PFSK-1 (cell line): ENCODE measurements around the gene ZNF564.

Experiments
- FOXP2 ChIP-seq: optimal IDR thresholded peaks from 2 replicates; pipeline ENCODE3; 2011; ENCODE audit warnings: borderline replicate concordance, control low read depth, inconsistent platforms; ENCODE audit not compliant: insufficient read depth; ENCODE audit errors: extremely low read length, extremely low read depth
- POLR2AphosphoS5 ChIP-seq: IDR thresholded peaks from 2 replicates; pipeline ENCODE4 v1.6.1; 2012; ENCODE audit warnings: low read depth, mild to moderate bottlenecking, control low read depth, low read length, moderate library complexity
- REST ChIP-seq, 2 experiments: IDR thresholded peaks; 2 replicates each; pipeline versions ENCODE4 v1.6.1 to v1.8.0; 2011 to 2012; ENCODE audit warnings: low read depth in 2 of 2, low read length in 2 of 2, control low read depth in 1 of 2, inconsistent platforms in 1 of 2, mild to moderate bottlenecking in 1 of 2, moderate library complexity in 1 of 2; ENCODE audit not compliant: insufficient read depth in 1 of 2
- SIN3A ChIP-seq: IDR thresholded peaks from 2 replicates; pipeline ENCODE4 v1.6.1; 2012; ENCODE audit warnings: mild to moderate bottlenecking, low read length, moderate library complexity, borderline replicate concordance; ENCODE audit not compliant: insufficient read depth
- TAF1 ChIP-seq: IDR thresholded peaks from 2 replicates; pipeline ENCODE4 v1.6.1; 2012; ENCODE audit warnings: low read length, control low read depth, borderline replicate concordance; ENCODE audit not compliant: insufficient read depth

ZNF564 gene

GRCh38 chr19:12580180-12580694, 29.0 kb upstream of the ZNF564 start:
- TF ChIP-seq FOXP2 = no peak
- no peak for TF ChIP-seq POLR2AphosphoS5
- TF ChIP-seq SIN3A = no peak
- TF ChIP-seq TAF1 = no peak
- TF ChIP-seq REST (IDR thresholded peaks at IDR 0.05; ENCODE audit: insufficient read depth in 1 of 2, low read depth in 2 of 2, low read length in 2 of 2) = no peak

GRCh38 chr19:12578641-12579040, 27.4 kb upstream of the ZNF564 start:
- TF ChIP-seq FOXP2 = no peak
- no peak for TF ChIP-seq SIN3A
- no peak for TF ChIP-seq REST (IDR thresholded peaks at IDR 0.05; ENCODE audit: insufficient read depth in 1 of 2, low read depth in 2 of 2, low read length in 2 of 2)
- no peak for TF ChIP-seq TAF1
- no peak for TF ChIP-seq POLR2AphosphoS5

GRCh38 chr19:12574036-12574435, 22.8 kb upstream of the ZNF564 start:
- TF ChIP-seq POLR2AphosphoS5 (no peak), TAF1 (no peak), FOXP2 (no peak), REST (IDR thresholded peaks at IDR 0.05; ENCODE audit: insufficient read depth in 1 of 2, low read depth in 2 of 2, low read length in 2 of 2) (no peak), SIN3A (no peak)

- TF ChIP-seq POLR2AphosphoS5 = no peak
- no peak for TF ChIP-seq REST (IDR thresholded peaks at IDR 0.05; ENCODE audit: insufficient read depth in 1 of 2, low read depth in 2 of 2, low read length in 2 of 2)
- TF ChIP-seq SIN3A = no peak
- no peak for TF ChIP-seq TAF1
- TF ChIP-seq FOXP2 = no peak
Observed at GRCh38 chr19:12567951-12568350, 16.7 kb upstream of the ZNF564 start.

- no peak for TF ChIP-seq REST (IDR thresholded peaks at IDR 0.05; ENCODE audit: insufficient read depth in 1 of 2, low read depth in 2 of 2, low read length in 2 of 2)
- TF ChIP-seq TAF1 = no peak
- no peak for TF ChIP-seq FOXP2
- no peak for TF ChIP-seq POLR2AphosphoS5
- TF ChIP-seq SIN3A = no peak
Observed at GRCh38 chr19:12564016-12564664, 12.9 kb upstream of the ZNF564 start.
